ENCODE results near the gene PRKCE.

Gene PRKCE

DNA sequence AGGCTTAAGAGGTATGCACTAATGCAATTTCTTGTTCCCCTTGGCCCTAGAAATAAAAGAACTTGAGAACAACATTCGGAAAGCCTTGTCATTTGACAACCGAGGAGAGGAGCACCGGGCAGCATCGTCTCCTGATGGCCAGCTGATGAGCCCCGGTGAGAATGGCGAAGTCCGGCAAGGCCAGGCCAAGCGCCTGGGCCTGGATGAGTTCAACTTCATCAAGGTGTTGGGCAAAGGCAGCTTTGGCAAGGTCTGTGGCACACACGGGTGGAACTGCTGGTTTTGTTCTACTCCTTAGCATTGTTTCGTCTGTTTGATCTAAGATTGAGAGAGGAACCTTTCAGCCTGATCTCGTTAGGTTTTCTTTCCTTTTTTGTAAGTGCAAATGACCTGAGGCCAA lies 355.9 kb downstream of the PRKCE start:
- no peak for DNase-seq

- no peak for DNase-seq
These were observed 356.8 kb downstream of the PRKCE start for GRCh38 chr2:46008091-46008870.

GRCh38 chr2:46009315-46009714 lies 357.8 kb downstream of the PRKCE start:
- DNase-seq = no peak

- DNase-seq = no peak
These were observed 358.3 kb downstream of the PRKCE start for GRCh38 chr2:46009772-46010171.

GRCh38 chr2:46010223-46010924 lies 358.9 kb downstream of the PRKCE start:
- DNase-seq = no peak

GRCh38 chr2:46010925-46011490 lies 359.5 kb downstream of the PRKCE start:
- DNase-seq = peak; percentile 31

GRCh38 chr2:46012618-46013240 lies 361.3 kb downstream of the PRKCE start:
- DNase-seq = no peak

- DNase-seq = no peak
These were observed 362.3 kb downstream of the PRKCE start for GRCh38 chr2:46013726-46014125.

DNA sequence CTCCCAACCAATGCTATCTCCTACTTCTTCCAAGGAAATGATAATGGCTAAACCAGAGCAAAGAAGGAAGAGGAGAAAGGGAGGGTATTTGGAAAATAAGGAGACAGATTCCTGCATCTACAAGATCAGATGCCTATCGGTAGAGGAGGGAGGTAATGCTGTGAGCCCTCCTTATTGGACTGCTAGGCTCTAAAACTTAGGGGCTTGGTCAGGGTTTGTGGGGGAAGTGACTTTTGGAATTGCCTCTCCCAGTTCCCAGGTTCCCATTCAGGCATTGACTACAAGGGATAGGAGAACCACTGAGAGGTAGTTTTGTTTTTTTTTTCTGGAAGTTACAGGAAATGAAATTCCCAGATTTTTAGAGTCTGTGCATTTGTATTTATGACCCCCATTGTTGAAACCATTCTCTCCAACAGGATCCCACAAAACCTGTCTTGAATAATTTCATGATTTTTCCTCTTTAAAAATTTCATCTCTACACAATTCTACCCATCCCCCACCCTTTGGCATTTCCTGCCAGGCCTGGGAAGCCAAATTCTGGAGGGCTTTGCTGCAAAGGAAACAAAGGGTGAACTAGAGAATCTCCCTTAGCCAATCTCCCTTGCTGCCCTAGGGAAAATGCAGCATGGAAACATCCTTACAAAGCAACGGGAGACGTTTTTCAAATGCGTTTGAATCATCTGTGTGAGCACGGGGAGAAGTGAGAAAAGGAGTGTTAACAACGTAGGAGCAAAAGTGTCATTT lies 363.6 kb downstream of the PRKCE start:
- no peak for DNase-seq

GRCh38 chr2:46015671-46016070 lies 364.2 kb downstream of the PRKCE start:
- DNase-seq = no peak

DNA sequence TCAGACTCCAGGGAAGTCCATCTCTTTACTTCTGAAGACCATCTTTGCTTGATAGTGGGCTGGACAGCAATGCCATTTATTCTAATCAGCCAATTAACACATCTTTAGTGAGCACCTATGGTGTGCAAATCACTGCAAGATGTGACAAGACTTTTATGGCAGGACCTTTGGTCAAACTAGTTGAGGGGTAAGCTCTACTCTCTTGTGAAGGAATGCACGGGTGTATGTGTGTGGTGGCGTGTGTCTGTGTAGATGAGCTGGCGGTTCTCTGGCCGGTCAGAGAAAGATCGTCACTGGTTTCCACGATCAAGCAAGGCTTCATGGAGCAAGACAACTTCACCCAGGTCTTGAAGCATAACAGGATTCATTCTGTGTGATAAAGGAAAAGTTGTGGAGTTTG lies 364.6 kb downstream of the PRKCE start:
- DNase-seq = no peak

GRCh38 chr2:46018773-46019591 lies 367.5 kb downstream of the PRKCE start:
- DNase-seq = no peak

- DNase-seq = no peak
These were observed 368.9 kb downstream of the PRKCE start for GRCh38 chr2:46020416-46020815.

DNA sequence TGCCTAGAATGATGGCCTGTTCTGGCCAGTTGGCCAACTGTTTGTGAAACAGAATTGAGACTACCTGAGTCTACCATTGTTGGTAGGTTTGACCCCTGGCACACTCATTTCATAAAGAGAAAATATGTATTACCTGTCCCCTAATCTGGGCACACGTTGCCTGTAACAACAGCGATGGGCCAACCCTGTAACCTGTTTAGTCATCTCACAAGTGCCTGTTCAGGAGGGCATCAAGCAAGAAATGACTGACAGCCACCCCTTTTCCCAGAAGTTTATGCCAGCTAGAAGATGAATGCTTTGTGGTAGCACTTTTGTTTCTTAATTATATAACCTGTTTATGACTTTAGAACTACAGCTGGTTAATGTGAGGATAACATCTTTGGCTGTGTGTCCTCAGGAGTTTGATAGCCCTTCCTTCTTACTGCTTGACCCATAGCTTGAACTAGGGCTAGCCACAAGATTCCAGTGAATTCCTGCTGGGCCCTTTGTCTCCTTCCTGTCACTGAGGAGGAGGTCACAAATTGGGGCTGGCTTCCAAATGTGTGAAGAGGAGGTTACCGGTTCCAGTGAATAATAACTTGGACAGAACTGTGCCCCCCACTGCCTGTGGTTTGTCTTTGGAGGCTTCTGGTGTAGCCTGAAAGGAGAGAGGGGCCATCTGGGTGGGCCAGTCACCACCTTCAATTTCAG lies 371.8 kb downstream of the PRKCE start:
- DNase-seq = no peak

GRCh38 chr2:46024146-46024779 lies 372.8 kb downstream of the PRKCE start:
- DNase-seq = no peak

- no peak for DNase-seq
These were observed 373.6 kb downstream of the PRKCE start for GRCh38 chr2:46025081-46025480.

DNA sequence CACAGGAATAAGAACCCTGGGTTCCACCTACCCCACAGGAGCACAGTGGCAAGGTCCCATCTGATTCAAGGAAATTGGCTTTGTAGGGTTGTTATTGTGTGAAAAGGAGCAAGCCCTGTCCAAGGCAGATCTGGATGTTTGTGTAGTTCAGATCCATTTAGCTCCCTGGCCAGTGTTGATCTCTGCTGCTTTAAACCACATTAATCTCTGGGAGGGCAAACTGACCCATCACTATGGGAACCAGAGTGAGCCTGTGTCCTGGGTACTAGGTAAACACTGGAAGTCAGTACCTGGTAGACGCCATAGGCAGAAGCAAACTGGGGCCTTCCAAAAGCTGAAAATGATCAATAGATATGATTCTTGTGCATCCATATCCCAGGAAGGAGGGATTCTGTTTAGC lies 374.2 kb downstream of the PRKCE start:
- DNase-seq = no peak

DNA sequence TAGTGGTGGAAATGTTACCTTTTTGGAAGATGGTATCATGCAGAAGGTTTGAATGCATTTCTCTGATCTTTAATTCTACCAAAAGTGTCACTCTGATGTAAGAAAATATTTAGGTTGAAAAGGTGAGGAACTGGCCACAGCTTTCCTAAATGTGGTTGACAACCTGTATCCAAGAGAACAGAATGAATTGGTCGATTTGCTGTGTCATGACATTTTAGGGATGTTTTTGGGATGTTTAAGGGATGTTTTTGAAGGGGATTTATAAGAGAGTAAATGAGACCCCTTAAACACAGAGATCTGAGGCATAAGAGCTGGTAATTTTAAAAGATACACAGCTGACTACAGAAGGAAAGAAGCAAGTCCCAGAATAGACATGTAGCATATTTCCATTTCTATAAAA lies 375.0 kb downstream of the PRKCE start:
- no peak for DNase-seq

- no peak for DNase-seq
These were observed 377.9 kb downstream of the PRKCE start for GRCh38 chr2:46029332-46029811.

GRCh38 chr2:46030330-46030729 lies 378.9 kb downstream of the PRKCE start:
- DNase-seq = no peak

Data from RPMI8226 (cell line).